Mesodermal cell (in vitro differentiated cells): ENCODE measurements around the gene KATNB1.

Experiments used
- H3K27ac ChIP-seq: 2 replicates; pipeline ENCODE4 v1.7.0; 2013; ENCODE audit warnings: mild to moderate bottlenecking, low read depth, low read length, moderate library complexity; ENCODE audit not compliant: severe bottlenecking
- H3K36me3 ChIP-seq: 2 replicates; pipeline ENCODE4 v1.7.1; 2013; ENCODE audit warnings: mild to moderate bottlenecking, low read length, moderate library complexity; ENCODE audit not compliant: control insufficient read depth, insufficient read depth
- H3K4me1 ChIP-seq: one replicate; pipeline ENCODE4 v1.7.1; 2013; ENCODE audit warnings: mild to moderate bottlenecking, low read length; ENCODE audit not compliant: insufficient read depth, control insufficient read depth, poor library complexity, severe bottlenecking
- H3K4me3 ChIP-seq: 2 replicates; pipeline ENCODE4 v1.7.0; 2013; ENCODE audit warnings: low read length, control low read depth, mild to moderate bottlenecking; ENCODE audit not compliant: insufficient read depth, poor library complexity, severe bottlenecking; ENCODE audit errors: extremely low read depth
- H3K9me3 ChIP-seq: 2 replicates; pipeline ENCODE4 v1.7.1; 2013; ENCODE audit warnings: mild to moderate bottlenecking, low read length, moderate library complexity; ENCODE audit not compliant: control insufficient read depth
- WGBS, 2 experiments: methylation state at CpG; one replicate each; pipeline ENCODE4 v1.1.5; 2013; ENCODE audit warnings: missing lambda C conversion rate in 2 of 2; ENCODE audit not compliant: insufficient coverage in 2 of 2; 5-methylcytosine and 5-hydroxymethylcytosine counted together

The KATNB1 gene

GRCh38 chr16:57758331-57759117, 23.0 kb downstream of the KATNB1 start:
- H3K4me3 ChIP-seq: no peak overlapping the region
- H3K36me3 ChIP-seq: peaks cover 71% of the 10 kb centered on the region
- H3K4me1 ChIP-seq: peaks cover 5% of the 10 kb centered on the region
- WGBS, 2 experiments: 88 to 90% methylated on average over 23 to 29 of the region's 33 CpGs
- peak overlapping the region; percentile 41 for H3K27ac ChIP-seq
- no peaks in the 10 kb centered on the region for H3K9me3 ChIP-seq

GRCh38 chr16:57759131-57759530, 23.6 kb downstream of the KATNB1 start:
- WGBS, 2 experiments: 88 to 92% methylated on average over 6 of the region's 7 CpGs
- Histone ChIP-seq H3K36me3 (peaks cover 71% of the 10 kb centered on the region), H3K4me1 (peaks cover 5% of the 10 kb centered on the region)

GRCh38 chr16:57759541-57760356, 24.2 kb downstream of the KATNB1 start:
- Histone ChIP-seq H3K9me3 (no peaks in the 10 kb centered on the region), H3K4me1 (peaks cover 9% of the 10 kb centered on the region), H3K27ac (no peak overlapping the region), H3K4me3 (no peak overlapping the region), H3K36me3 (peaks cover 65% of the 10 kb centered on the region)
- WGBS, 2 experiments: 91% methylated on average over 12 to 20 of the region's 21 CpGs

More at GRCh38 chr16:57759131-57759530, 23.6 kb downstream of the KATNB1 start:
- H3K9me3 ChIP-seq: no peaks in the 10 kb centered on the region
- H3K27ac ChIP-seq: peak overlapping the region; percentile 41
- no peak overlapping the region for H3K4me3 ChIP-seq

- no peak overlapping the region for H3K4me3 ChIP-seq
- H3K4me1 ChIP-seq: peaks cover 9% of the 10 kb centered on the region
- H3K36me3 ChIP-seq: peaks cover 63% of the 10 kb centered on the region
- no peaks in the 10 kb centered on the region for H3K9me3 ChIP-seq
- H3K27ac ChIP-seq: no peak overlapping the region
- WGBS, 2 experiments: 93 to 95% methylated on average over 38 of the region's 40 CpGs
Observed at GRCh38 chr16:57760357-57761160, 25.0 kb downstream of the KATNB1 start.

- H3K9me3 ChIP-seq: no peaks in the 10 kb centered on the region
- peaks cover 9% of the 10 kb centered on the region for H3K4me1 ChIP-seq
- H3K27ac ChIP-seq: no peak overlapping the region
- H3K36me3 ChIP-seq: peaks cover 66% of the 10 kb centered on the region
- H3K4me3 ChIP-seq: no peak overlapping the region
- WGBS, 2 experiments: 81 to 85% methylated on average over 8 to 9 of the region's 9 CpGs
Observed at GRCh38 chr16:57761301-57761700, 25.7 kb downstream of the KATNB1 start.

GRCh38 chr16:57761957-57762356, 26.4 kb downstream of the KATNB1 start:
- 97 to 98% methylated on average over 10 to 12 of the region's 12 CpGs for WGBS, 2 experiments
- peaks cover 9% of the 10 kb centered on the region for H3K4me1 ChIP-seq
- H3K4me3 ChIP-seq: no peak overlapping the region
- H3K27ac ChIP-seq: no peak overlapping the region
- H3K9me3 ChIP-seq: no peaks in the 10 kb centered on the region
- peaks cover 68% of the 10 kb centered on the region for H3K36me3 ChIP-seq

GRCh38 chr16:57762365-57763040, 26.9 kb downstream of the KATNB1 start:
- Histone ChIP-seq H3K36me3 (peaks cover 72% of the 10 kb centered on the region), H3K4me1 (peaks cover 9% of the 10 kb centered on the region), H3K4me3 (no peak overlapping the region), H3K27ac (no peak overlapping the region), H3K9me3 (no peaks in the 10 kb centered on the region)
- 78% methylated on average over 13 to 14 of the region's 15 CpGs for WGBS, 2 experiments

- Histone ChIP-seq H3K36me3 (peaks cover 77% of the 10 kb centered on the region), H3K27ac (no peak overlapping the region), H3K9me3 (no peaks in the 10 kb centered on the region), H3K4me1 (peaks cover 9% of the 10 kb centered on the region), H3K4me3 (no peak overlapping the region)
- 94 to 96% methylated on average over 12 of the region's 14 CpGs for WGBS, 2 experiments
Observed at GRCh38 chr16:57763285-57764005, 27.9 kb downstream of the KATNB1 start.

GRCh38 chr16:57764006-57764340, 28.4 kb downstream of the KATNB1 start:
- Histone ChIP-seq H3K9me3 (no peaks in the 10 kb centered on the region), H3K4me1 (peaks cover 4% of the 10 kb centered on the region), H3K4me3 (no peak overlapping the region), H3K36me3 (peaks cover 79% of the 10 kb centered on the region), H3K27ac (no peak overlapping the region)
- 93 to 100% methylated on average over 3 to 4 of the region's 9 CpGs for WGBS, 2 experiments
